HG03135 (cell line): ENCODE results near the gene PPP6R2.
"Not testable (repeated sequence)": the region's sequence is repeated elsewhere in the genome, so short reads cannot be mapped to it uniquely, and the experiment has no call there.

Experiments used
- ATAC-seq: cut with Tn5 transposase; IDR thresholded peaks from one replicate; pipeline ENCODE4 v1.9.1; 2021; ENCODE audit warnings: mild to moderate bottlenecking, moderate library complexity; ENCODE audit not compliant: unreplicated experiment

The PPP6R2 gene

DNA sequence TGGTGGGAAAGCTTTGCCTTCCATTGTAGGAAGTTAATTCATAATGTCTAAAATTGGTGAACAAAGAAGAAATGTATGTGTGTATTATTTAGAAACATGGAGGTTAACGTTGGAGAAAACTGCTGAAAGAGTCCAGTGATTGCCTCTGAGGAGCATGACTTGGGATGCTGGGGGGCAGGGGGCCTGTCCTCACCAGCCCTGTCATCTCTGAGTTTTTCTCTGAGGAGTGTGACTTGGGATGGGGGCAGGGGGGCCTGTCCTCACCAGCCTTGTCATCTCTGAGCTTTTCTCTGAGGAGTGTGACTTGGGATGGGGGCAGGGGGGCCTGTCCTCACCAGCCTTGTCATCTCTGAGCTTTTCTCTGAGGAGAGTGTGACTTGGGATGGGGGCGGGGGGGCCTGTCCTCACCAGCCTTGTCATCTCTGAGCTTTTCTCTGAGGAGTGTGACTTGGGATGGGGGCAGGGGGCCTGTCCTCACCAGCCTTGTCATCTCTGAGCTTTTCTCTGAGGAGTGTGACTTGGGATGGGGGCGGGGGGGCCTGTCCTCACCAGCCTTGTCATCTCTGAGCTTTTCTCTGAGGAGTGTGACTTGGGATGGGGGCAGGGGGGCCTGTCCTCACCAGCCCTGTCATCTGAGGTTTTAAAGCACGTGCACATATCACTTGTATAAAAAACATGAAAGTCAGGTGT lies 54.4 kb downstream of the PPP6R2 start:
- not testable (repeated sequence) for ATAC-seq

DNA sequence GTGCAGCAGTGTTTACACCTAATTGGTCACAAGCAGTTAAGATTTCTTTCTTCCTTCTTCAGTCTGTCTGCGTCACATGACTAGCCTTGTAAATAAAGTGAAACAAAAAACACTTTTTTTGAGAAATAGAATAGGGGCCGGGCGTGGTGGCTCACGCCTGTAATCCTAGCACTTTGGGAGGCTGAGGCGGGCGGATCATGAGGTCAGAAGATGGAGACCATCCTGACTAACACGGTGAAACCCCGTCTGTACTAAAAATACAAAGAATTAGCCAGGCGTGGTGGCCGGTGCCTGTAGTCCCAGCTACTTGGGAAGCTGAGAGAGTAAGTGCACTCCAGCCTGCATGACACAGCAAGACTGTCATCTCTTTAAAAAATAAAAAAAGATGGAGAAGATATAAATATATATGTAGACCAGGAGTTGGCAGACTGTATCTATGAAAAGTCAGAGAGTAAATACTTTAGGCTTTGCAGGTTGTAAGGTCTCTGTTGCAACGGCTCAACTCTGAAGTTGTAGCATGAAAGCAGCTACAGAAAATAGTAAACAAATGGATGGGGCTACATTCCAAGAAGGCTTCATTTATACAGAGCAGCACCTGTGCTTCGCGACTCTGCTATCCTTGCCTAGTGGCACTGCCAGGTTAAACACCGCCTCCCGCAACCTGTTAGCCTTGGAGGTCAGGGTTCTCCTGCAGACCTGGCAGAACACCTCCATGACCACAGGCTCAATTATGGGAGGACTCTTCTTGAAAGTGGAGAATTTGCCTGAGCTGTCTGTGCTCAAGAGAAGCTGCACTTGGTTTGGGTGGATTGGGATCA lies 55.9 kb downstream of the PPP6R2 start:
- ATAC-seq: no peak

DNA sequence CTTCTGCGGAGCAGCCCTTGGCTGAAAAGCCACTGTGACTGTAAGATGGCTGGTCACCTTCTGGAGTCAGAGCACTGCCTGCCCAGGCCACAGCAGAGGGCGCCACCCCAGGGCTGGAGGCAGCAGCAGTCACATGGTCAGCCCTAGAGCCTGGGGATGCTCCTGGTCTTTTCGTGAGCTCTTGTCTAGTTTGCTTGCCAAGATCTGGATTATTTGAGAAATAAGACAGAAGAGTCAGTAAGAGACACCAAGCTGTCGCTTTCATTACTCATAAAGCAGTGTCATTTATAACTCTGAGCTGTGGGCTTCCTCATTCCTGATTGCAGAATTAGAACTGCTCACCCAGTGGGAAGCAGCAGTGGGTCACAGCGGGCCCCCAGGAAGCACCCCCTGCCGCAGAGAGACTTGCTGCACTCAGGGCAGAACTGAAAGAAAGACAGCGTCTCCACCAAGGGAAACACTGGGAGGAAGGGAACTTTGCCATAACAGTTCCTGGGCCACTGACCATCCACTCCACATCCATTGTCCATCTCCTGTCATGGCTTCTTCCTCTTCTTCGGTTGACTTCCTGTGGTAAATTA lies 56.7 kb downstream of the PPP6R2 start:
- no peak for ATAC-seq

GRCh38 chr22:50400406-50400805 lies 57.3 kb downstream of the PPP6R2 start:
- ATAC-seq: no peak

- no peak for ATAC-seq
These were observed 57.8 kb downstream of the PPP6R2 start for GRCh38 chr22:50400931-50401330.

GRCh38 chr22:50401907-50402306 lies 58.8 kb downstream of the PPP6R2 start:
- ATAC-seq: no peak

DNA sequence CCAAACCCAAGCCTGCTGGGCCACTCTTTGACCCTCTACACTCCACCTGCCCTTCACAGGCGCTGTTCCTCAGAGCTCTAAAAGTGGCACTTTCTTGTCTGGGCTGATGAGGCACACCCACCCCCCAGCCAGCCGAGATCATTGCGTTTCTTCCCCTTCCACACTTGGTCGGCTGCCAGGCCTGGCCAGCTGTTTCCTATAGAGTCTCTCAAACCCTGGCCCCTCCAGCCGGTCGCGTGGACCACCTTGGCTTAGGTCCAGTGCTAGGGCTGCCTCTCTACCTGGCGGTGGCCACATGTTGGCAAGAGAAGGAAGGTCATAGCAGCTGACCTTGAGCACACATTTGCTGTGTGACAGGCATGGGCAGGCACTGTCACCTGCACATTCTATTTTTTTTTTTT lies 60.6 kb downstream of the PPP6R2 start:
- no peak for ATAC-seq

GRCh38 chr22:50406416-50407170 lies 63.5 kb downstream of the PPP6R2 start:
- no peak for ATAC-seq

DNA sequence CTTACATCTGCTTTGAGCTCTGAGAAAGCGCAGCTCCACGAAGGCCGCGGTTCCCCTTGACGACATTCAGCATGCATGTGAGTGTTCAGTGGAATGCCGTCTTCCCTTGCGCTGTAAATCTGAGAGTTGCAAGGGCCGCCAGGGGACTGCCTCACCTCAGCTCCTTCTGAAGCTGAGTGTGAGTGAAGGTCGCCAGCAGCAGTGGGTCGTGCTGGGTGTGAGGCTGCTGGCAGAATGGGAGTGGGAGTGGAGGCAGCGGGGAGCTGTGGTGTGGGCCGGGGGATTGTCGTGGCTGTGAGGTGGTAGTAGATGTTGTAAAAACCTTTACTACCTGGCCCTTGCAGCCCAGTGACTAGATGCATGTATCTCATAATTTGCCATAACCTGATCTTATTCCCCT lies 65.2 kb downstream of the PPP6R2 start:
- no peak for ATAC-seq

GRCh38 chr22:50408954-50409353 lies 65.8 kb downstream of the PPP6R2 start:
- not testable (repeated sequence) for ATAC-seq

GRCh38 chr22:50414476-50415248 lies 71.5 kb downstream of the PPP6R2 start:
- no peak for ATAC-seq

GRCh38 chr22:50415426-50415825 lies 72.3 kb downstream of the PPP6R2 start:
- no peak for ATAC-seq

GRCh38 chr22:50416996-50417395 lies 73.9 kb downstream of the PPP6R2 start:
- no peak for ATAC-seq

DNA sequence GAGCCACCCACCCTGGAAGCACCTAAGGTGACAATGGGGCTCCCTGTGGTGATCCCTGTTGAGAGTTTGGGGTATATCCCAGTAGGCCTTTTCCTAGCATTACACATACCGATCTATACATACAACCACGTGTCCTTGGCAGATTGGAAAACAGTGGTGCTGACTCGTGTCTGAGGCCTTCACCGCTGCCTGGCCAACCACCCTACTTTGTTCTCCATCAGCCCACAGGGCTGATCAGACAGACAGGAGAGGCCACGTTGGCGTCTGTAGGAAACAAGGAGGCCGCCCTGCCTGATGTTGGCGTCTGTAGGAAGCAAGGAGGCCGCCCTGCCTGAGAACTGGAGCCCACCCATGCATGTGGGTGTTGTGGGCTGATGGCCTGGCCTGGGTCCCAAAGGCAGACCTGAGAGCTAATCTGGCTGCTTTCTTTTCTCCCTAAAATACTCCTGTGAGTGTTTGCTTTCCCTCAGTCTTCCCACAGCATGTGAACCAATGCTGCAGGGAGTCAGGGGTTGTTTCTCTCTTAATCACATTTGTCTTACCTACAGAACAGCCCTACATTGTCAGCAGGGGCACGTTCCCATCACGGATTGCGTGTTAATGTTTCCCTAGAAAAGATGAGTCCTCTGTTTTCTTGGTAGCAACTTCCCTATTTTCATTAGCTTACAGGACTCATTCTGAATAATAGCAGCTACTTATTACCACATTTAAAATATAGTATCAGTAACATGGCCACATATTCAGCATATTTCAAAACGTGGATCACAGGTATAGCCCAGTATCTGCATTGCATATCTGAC lies 74.5 kb downstream of the PPP6R2 start:
- ATAC-seq: no peak

DNA sequence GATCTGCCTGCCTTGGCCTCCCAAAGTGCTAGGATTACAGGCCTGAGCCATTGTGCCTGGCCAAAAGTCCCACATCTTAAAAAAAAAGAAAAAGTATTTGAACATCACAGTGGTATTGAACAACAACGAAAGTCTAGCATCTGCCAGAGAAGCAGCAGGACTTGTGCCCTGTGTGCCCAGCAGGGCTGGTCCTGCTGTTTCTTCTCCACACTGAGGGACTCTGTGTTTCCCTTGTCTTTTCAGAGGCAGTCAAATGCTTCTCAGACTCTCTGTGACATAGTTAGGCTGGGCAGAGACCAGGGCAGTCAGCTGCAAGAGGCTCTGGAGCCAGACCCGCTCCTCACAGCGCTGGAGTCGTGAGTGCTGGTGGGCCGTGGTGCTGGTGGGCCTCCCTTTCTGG lies 75.5 kb downstream of the PPP6R2 start:
- no peak for ATAC-seq

DNA sequence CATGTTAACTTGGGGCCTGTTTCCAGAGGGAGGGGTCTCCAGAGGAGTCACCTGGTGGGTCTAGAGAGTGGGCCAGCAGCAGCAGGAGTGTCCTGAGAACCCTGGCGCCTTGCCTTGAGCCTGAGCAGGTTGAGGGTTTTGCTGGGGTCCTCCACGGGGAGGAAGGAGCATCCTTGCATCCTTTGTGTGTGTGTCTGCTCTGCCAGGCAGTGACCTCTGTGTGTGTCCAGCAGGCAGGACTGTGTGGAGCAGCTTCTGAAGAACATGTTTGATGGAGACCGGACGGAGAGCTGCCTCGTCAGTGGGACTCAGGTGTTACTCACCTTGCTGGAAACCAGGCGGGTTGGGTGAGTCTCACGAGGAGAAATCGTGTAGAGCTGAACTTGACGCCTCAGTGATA lies 76.0 kb downstream of the PPP6R2 start:
- ATAC-seq: no peak

GRCh38 chr22:50420015-50420414 lies 76.9 kb downstream of the PPP6R2 start:
- no peak for ATAC-seq

- no peak for ATAC-seq
These were observed 77.5 kb downstream of the PPP6R2 start for GRCh38 chr22:50420581-50420980.

DNA sequence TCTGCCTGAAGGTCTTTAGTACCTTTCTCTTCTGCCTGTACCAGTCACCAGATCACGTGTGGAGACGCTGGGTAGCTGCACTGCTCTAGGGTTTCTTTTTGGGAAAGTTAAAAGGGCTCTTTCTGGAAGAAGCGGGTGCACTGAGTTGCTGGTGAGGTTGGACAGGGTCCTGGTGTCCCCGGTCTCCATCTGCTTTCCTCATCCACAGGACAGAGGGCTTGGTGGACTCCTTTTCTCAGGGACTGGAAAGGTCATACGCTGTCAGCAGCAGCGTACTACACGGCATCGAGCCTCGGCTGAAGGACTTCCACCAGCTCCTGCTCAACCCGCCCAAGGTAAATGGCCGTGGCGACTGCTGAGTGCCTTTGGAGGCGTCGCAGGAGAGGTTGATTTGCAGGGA lies 78.9 kb downstream of the PPP6R2 start:
- ATAC-seq: no peak
